Activated T-cell treated with anti-CD3 and anti-CD28 coated beads, Interleukin-2, amount 50 U/mL, for 4 hours (primary cell): Measurements from ENCODE around the gene CDCP1. TPM values are rescaled to one million over a fixed set of nuclear protein-coding genes. Genes with fewer than 3 reads are reported as not detected.
A peak's percentile ranks its signal among the peaks of the same experiment; 100 is the strongest.

ENCODE experiments used
- ATAC-seq, 2 donors: fragments of 200-7000 bp; cut with Tn5 transposase; one replicate each; pipeline ENCODE4 v1.10.0; 2021
- DNase-seq: peaks from one replicate; pipeline ENCODE4 v3.0.0-alpha.2; 2020
- H3K27me3 Mint-ChIP-seq: one replicate; pipeline ENCODE4 v1.8.0; 2021; ENCODE audit warnings: low read depth, mixed read lengths
- H3K36me3 Mint-ChIP-seq: one replicate; pipeline ENCODE4 v1.8.0; 2022; ENCODE audit warnings: mixed read lengths; ENCODE audit not compliant: insufficient read depth
- H3K4me1 Mint-ChIP-seq: one replicate; pipeline ENCODE4 v1.8.0; 2021; ENCODE audit warnings: low read depth, mixed read lengths
- H3K4me3 Mint-ChIP-seq: one replicate; pipeline ENCODE4 v1.8.0; 2021; ENCODE audit warnings: mild to moderate bottlenecking, moderate library complexity, mixed read lengths
- H3K9me3 Mint-ChIP-seq: one replicate; pipeline ENCODE4 v1.8.0; 2021; ENCODE audit warnings: mixed read lengths
- total RNA-seq, 3 donors: library from RNA; stranded (reverse); gene quantifications; one replicate each; pipeline ENCODE4 v1.2.1, GENCODE V29; 2021

Gene CDCP1, protein sequence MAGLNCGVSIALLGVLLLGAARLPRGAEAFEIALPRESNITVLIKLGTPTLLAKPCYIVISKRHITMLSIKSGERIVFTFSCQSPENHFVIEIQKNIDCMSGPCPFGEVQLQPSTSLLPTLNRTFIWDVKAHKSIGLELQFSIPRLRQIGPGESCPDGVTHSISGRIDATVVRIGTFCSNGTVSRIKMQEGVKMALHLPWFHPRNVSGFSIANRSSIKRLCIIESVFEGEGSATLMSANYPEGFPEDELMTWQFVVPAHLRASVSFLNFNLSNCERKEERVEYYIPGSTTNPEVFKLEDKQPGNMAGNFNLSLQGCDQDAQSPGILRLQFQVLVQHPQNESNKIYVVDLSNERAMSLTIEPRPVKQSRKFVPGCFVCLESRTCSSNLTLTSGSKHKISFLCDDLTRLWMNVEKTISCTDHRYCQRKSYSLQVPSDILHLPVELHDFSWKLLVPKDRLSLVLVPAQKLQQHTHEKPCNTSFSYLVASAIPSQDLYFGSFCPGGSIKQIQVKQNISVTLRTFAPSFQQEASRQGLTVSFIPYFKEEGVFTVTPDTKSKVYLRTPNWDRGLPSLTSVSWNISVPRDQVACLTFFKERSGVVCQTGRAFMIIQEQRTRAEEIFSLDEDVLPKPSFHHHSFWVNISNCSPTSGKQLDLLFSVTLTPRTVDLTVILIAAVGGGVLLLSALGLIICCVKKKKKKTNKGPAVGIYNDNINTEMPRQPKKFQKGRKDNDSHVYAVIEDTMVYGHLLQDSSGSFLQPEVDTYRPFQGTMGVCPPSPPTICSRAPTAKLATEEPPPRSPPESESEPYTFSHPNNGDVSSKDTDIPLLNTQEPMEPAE
- total RNA-seq: 1 to 10 TPM in 2 of 3 donors, under 1 TPM in 1; 0.63 to 2.3 (median 1.0) TPM

DNA sequence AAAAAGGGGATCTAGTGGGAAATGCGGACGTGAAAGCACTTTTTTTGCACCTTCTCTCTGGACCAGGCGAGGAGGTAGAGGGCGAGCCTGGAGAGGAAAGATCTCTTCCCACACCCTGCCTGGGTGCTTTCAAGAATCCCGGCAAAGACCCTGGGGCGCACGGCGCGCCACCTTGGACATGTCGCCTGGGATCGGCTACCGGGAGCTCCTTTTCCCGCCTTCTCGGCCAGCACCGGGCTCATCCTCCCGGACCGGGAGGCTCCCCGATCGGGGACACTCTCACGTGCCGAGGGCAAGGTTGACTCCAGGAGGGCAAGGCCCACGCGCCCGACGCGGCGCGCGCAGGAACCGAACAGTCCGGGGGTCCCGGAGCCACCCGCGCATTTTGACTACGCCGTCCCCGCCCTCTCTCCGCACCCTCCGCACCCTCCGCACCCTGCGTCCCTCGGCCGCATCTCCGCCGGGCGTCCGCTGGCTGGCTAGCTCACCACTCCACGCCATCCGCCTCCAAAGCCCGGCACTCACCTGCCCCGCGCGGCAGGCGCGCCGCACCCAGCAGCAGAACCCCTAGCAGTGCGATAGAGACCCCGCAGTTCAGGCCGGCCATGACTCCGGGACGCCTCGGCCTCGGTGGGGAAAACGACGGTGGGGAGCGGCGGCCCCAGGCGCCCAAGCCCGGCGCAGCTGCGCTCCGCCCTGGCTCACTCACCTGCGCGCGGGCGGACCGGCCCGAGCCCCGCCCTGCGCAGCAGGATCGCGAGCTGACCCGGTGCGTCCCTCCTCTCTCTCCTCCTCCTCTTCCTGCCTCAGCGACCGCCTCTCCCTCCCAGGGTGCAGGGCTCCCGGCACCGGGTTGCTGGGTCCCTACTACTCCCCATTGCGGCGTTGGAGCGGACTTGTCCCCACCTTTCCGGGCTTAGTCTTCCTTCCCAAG, at the start of gene CDCP1:
TSS of gene CDCP1 (minus strand) at position 698 of the 934 bp plus-strand sequence. CDS start at position 607, 91 bp downstream.
- H3K4me1 Mint-ChIP-seq: peaks cover 10% of the 10 kb centered on the region
- H3K9me3 Mint-ChIP-seq: peaks cover 6% of the 10 kb centered on the region
- H3K4me3 Mint-ChIP-seq: peak within 1 kb of the TSS; percentile 78
- H3K36me3 Mint-ChIP-seq: peaks cover 2% of the 10 kb centered on the region
- peaks cover 50% of the 10 kb centered on the region for H3K27me3 Mint-ChIP-seq
- no peak for DNase-seq
- ATAC-seq: peak; percentile 71 to 77

DNA sequence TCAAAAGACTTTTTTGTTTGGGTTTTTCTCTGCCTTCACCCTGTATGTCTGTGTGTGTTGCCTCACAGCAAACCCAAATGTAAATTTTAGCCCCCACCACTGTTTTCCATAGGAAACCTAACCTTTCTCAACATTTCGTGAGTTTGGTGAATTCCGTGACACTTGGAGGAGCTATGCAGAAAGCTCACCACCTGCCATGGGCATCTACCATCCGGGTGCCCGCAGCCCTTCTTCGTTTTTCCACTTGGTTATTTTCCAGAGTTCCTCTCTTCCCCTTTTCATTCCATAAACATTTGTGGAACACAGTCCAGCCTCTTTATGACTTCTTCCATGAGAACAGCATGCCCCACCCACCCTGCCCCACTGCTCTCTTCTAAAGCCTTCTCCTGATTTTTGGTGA, 48.6 kb upstream of the CDCP1 start:
- DNase-seq (no peak), ATAC-seq (no peak)
- no peak overlapping the region for H3K4me3 Mint-ChIP-seq
- no peaks in the 10 kb centered on the region for H3K36me3 Mint-ChIP-seq
- peaks cover 11% of the 10 kb centered on the region for H3K27me3 Mint-ChIP-seq
- H3K4me1 Mint-ChIP-seq: no peaks in the 10 kb centered on the region
- no peaks in the 10 kb centered on the region for H3K9me3 Mint-ChIP-seq

DNA sequence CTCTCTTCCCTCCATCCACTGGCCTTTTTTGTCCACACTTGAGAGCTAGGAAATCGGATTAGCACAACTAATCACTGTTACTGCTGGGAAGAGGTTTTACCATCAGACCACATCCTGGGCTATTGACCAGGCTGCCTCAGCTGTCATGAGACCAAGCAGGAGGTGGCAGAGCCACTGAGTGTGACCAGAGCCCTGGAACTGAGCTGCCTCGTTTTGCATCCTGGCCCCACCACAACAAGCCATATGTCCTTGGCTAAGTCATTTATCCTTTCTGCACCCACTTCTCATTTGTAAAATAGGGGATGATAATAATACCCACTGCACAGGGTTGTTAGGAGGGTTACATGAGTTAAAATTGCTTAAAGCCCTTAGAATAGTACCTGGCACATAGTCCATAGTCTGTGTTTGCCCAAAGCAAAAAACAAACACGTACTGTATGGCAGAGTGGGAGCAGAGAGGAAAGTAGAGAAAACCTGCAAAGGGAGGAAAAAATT, 45.8 kb upstream of the CDCP1 start:
- H3K9me3 Mint-ChIP-seq: no peaks in the 10 kb centered on the region

DNA sequence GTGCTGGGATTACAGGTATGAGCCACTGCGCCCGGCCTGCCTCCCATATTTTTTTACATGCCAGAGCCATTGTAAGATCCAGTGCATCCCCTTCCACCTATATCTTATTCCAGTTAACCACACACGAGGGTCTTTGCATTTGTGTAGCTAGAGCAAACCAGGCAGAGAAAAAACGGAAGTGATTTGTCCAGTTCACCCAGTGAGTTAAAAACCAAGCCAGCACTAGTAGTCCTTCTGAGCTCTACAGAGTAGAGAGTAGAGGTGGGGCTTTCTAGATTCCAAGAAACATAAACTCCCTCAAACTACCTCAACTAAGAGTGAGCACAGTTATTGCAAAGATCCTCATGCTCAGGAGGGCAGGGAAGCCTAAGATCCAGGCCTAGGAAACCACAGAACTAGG, 45.2 kb upstream of the CDCP1 start:
- DNase-seq (no peak), ATAC-seq (no peak)
- no peaks in the 10 kb centered on the region for H3K9me3 Mint-ChIP-seq
- H3K36me3 Mint-ChIP-seq: no peaks in the 10 kb centered on the region
- H3K27me3 Mint-ChIP-seq: peaks cover 9% of the 10 kb centered on the region
- H3K4me1 Mint-ChIP-seq: no peaks in the 10 kb centered on the region
- no peak overlapping the region for H3K4me3 Mint-ChIP-seq

More for the DNA sequence above, 45.8 kb upstream of the CDCP1 start:
- ATAC-seq: no peak
- Mint-ChIP-seq H3K27me3 (peaks cover 9% of the 10 kb centered on the region), H3K4me3 (no peak overlapping the region), H3K36me3 (no peaks in the 10 kb centered on the region), H3K4me1 (no peaks in the 10 kb centered on the region)
- no peak for DNase-seq

DNA sequence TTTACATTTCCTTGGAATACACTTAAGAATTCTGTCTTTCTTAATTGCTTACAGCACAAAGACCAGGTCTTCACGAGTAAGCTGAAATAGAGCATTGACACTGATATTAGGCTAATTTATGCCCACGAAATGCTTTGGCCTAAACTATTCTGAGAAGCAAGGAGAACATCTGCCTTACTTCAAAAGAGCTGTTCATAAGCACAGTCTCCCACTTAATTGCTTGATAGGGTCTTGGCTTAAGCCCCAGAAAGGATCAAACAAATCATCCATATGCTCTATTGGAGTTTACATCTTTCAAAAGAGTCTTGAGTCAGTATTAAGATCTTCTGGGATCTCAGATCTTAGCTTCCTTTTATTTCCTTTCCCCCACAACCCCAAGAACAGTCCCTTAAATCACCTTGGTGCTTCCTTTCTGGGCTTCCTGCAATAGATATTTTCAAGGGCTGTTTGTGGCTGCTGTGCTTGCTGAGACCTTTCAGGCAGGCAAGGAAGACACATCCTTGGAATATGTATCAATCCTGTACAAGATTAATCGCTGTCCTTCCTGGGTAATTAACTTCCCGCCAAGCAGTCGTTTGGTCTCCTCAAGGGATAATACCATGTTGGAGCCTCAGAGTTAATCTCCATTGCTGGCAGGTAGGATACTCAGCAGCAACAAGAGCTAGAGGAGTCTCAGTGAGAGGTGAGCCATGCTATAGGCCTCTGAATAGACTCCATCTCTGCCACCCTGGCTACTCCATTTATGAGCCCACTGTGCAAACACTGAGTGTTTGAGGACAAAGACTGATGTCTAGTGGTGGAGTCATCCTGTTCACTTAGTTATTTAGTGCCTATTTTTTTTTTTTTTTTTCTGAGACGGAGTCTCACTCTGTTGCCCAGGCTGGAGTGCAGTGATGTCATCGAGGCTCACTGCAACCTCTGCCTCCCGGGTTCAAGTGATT, 42.8 kb upstream of the CDCP1 start:
- no peak for ATAC-seq
- Mint-ChIP-seq H3K4me1 (no peaks in the 10 kb centered on the region), H3K36me3 (no peaks in the 10 kb centered on the region), H3K27me3 (peaks cover 6% of the 10 kb centered on the region), H3K9me3 (no peaks in the 10 kb centered on the region), H3K4me3 (no peak overlapping the region)
- no peak for DNase-seq

DNA sequence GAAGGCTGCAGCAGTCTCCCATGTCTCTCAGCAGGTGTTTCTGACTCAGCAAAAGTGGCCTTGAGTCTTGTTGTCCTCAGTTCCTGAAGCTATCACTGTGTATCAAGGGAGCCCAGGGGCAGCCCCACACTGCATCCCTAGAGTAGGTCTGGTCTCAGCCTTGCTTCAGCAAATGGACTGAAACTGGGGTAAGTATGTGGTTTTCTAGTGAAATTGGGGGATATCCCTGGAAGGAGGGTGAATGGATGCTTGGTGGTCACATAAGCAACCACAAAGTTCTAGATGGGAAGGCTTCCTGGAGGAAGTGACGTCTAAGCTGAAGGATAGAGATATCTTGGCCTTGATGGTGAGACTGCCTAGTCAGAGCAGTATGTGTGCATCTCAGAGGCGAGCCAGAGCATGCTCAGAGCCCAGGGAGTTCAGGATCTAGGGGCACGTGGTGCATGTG, 41.5 kb upstream of the CDCP1 start:
- ATAC-seq (peak in 1 of 2 donors; percentile 62), DNase-seq (no peak)
- Mint-ChIP-seq H3K36me3 (no peaks in the 10 kb centered on the region), H3K9me3 (no peaks in the 10 kb centered on the region), H3K4me3 (no peak overlapping the region), H3K27me3 (peaks cover 6% of the 10 kb centered on the region), H3K4me1 (peaks cover 4% of the 10 kb centered on the region)

DNA sequence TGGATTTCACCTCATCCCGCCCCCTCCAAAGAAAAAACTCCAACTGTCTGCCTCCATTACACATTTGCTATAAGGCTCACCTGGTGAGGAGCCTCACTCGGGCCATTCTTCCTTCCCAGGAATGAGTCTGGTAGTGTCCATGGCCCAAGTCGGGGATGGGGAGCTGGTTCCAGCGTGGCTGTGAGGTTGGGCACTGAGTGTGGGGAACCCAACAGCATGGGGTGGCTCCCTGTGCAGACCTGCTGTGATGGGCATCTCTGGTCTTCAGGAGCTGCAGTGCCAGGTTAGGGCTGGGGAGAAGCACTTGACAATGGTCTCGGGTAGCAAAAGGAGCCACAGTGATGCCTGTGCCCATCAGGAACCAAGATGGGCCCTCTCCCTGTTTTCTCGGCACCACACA, 40.7 kb upstream of the CDCP1 start:
- peaks cover 4% of the 10 kb centered on the region for H3K4me1 Mint-ChIP-seq
- H3K27me3 Mint-ChIP-seq: peaks cover 6% of the 10 kb centered on the region
- no peak overlapping the region for H3K4me3 Mint-ChIP-seq
- no peaks in the 10 kb centered on the region for H3K9me3 Mint-ChIP-seq
- H3K36me3 Mint-ChIP-seq: no peaks in the 10 kb centered on the region
- no peak for ATAC-seq
- no peak for DNase-seq

DNA sequence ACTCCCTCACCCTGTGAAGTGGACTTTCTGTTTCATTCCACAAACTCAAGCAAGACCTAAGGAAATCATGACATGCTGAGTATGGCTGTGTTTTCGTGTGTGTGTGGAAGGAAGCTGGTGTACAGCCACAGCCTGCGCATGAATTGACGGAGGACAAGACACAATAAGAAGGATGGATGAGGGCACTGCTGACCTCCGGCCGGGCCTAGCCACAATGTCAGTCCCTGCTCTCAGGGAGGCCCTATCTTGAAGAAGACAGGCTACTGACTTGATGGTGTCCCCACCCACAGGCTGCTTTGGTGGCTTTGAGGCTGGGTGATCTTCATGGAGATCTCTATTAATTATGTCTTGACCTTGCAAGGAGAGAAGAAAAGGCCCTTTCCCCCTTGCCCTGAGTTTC, 39.3 kb upstream of the CDCP1 start:
- H3K27me3 Mint-ChIP-seq: peaks cover 6% of the 10 kb centered on the region
- H3K4me1 Mint-ChIP-seq: peaks cover 4% of the 10 kb centered on the region
- no peaks in the 10 kb centered on the region for H3K36me3 Mint-ChIP-seq
- DNase-seq (no peak), ATAC-seq (no peak)
- no peak overlapping the region for H3K4me3 Mint-ChIP-seq
- H3K9me3 Mint-ChIP-seq: no peaks in the 10 kb centered on the region

DNA sequence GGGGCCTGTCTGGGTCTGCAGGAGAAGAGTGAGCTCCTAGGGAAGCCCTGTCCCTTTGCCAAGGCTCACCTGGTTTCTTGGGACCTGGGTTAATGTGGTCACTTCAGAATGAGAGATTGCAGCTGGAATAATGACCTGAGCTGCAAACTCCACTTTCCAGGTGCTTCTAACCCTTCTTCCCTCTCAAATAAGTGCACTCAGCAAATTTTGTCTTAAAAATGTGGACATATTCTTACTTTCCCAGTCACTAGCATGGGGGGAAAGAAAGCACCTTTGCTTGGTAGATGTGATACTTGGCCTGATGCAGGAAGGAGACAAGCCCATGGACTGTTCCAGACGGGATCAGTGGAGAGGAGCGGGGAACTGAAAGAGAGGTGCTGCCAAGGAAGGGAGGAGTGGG, 38.9 kb upstream of the CDCP1 start:
- Mint-ChIP-seq H3K4me1 (peaks cover 4% of the 10 kb centered on the region), H3K9me3 (no peaks in the 10 kb centered on the region), H3K4me3 (no peak overlapping the region), H3K36me3 (no peaks in the 10 kb centered on the region), H3K27me3 (peaks cover 6% of the 10 kb centered on the region)
- ATAC-seq (no peak), DNase-seq (no peak)

DNA sequence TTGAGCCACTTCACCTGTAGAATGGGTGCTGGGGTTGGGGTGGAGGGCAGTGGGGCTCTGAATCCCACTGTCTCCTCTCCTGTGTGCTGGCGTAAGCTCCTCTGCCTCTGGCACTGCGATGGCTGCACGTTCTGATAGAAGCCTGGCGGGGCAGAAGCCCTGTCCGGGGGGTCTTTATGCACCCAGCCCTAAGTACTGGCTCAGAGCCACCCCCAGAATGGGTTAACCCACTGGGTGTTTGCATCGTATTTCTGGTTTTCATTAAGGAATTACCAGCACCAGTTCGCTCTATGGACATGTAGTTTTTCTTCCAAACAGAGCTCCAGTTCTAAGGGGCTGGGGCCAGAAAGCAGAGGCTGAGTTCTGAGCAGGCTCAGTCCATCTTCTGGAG, 37.7 kb upstream of the CDCP1 start:
- Mint-ChIP-seq H3K4me1 (peaks cover 4% of the 10 kb centered on the region), H3K9me3 (no peaks in the 10 kb centered on the region), H3K36me3 (no peaks in the 10 kb centered on the region), H3K27me3 (peaks cover 8% of the 10 kb centered on the region), H3K4me3 (no peak overlapping the region)
- no peak for DNase-seq
- no peak for ATAC-seq

DNA sequence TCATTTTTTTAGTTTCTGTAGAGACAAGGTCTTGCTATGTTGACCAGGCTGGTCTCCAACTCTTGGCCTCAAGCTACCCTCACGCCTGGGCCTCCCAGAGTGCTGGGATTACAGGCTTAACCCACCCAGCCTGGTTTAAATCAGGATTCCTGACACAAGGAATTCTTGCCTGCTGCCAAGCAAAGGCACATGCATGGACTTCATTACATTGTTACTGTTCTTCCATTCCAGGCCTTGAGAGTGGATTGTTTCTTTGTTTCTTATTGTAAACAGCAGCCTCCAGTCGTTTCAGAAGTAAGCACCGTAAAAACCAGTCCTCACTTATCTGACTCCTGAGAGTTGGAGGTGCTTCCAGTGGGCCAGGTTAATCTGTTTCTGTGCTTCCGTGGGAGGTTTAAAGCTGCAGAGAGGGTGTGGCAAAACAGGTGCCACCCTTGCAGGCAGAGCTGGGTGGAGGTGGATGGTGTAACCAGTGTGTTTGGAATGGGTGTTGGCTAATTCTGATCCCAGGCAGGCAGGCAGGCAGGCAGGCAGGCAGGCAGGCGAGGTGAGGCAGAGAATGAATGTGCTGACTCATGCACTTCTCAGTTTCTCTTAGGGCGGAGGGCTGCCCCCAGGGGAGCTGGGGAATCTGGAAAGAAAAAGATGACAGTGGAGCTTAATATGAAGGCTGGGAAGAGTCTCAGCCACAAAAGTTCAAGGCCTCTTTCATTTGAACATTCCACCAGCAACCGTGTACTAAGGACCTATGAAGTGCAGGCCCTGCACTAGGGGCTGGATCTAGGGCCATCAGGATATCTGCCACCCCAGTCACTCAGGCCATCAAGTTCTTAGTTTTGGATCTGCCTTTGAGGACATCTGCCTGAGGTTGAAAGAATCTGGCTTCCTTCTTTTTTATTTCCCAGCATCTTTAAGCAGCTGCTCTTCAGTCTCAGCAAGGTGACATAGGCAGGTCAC, 37.0 kb upstream of the CDCP1 start:
- ATAC-seq (no peak), DNase-seq (no peak)
- H3K4me3 Mint-ChIP-seq: no peak overlapping the region
- H3K9me3 Mint-ChIP-seq: no peaks in the 10 kb centered on the region
- peaks cover 4% of the 10 kb centered on the region for H3K4me1 Mint-ChIP-seq
- no peaks in the 10 kb centered on the region for H3K36me3 Mint-ChIP-seq
- H3K27me3 Mint-ChIP-seq: peaks cover 10% of the 10 kb centered on the region

DNA sequence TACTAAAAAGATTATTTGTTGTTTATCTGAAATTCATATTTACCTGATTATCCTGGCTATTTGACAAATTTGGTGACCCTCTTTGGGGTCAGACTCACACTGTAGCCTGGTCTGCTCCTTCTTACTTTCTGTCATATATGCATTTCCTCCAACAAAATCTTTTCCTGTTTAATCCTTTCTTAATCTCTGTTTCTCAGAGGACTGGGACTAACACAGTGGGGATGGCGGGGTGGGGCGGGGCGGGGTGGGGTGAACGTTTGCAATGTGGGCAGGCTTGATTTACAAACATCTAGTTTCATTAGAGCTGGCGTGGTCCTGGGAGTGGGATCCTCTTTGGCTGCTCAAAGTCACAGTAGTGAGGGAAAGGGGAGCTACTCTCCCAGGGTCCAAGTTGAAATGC, 35.3 kb upstream of the CDCP1 start:
- ATAC-seq (no peak), DNase-seq (no peak)
- Mint-ChIP-seq H3K9me3 (no peaks in the 10 kb centered on the region), H3K36me3 (no peaks in the 10 kb centered on the region), H3K4me3 (no peak overlapping the region), H3K27me3 (peaks cover 10% of the 10 kb centered on the region), H3K4me1 (peaks cover 4% of the 10 kb centered on the region)
